ENCODE results near the gene MYO3B.

DNA sequence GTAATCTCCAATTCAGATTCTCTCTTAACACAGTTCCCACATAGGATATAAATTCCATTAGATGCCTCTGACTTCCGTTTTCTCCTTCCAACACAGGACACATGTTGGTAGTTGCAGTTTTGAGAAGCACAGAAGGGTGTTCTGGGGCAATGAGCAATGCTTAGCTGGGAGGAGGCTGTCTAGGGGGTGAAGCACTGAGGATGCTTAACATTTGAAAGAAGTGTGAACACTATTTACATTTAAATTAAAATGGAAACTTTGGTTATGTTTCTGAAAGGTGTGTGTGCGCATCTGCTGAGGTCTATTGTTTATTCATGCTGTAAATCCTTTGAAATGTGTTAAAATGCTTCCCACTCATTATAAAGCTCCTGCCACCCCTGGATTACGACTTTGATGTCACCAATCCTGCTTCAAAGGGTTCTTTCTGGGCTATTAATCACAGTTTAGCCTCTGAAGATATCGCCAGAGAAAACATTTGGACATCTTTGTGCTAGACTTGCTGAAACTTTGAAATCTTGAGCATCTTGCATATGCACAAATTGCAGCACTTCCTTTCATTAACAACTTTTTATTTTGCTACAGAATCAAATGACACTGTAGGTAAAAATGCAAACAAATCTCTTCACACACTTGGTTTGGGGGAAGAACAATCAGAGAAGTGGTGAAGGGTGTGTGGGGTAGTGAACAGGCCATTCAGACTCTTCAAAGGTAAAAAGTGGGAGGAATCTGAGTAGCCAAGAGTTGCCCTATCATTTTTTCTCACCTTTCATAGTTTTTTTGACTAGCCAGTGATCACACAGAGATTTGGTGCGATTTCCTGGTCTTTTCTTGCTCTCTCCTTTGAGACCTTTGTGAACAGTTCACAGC, 258.4 kb downstream of the MYO3B start:
- TF ChIP-seq, protein P1, sequence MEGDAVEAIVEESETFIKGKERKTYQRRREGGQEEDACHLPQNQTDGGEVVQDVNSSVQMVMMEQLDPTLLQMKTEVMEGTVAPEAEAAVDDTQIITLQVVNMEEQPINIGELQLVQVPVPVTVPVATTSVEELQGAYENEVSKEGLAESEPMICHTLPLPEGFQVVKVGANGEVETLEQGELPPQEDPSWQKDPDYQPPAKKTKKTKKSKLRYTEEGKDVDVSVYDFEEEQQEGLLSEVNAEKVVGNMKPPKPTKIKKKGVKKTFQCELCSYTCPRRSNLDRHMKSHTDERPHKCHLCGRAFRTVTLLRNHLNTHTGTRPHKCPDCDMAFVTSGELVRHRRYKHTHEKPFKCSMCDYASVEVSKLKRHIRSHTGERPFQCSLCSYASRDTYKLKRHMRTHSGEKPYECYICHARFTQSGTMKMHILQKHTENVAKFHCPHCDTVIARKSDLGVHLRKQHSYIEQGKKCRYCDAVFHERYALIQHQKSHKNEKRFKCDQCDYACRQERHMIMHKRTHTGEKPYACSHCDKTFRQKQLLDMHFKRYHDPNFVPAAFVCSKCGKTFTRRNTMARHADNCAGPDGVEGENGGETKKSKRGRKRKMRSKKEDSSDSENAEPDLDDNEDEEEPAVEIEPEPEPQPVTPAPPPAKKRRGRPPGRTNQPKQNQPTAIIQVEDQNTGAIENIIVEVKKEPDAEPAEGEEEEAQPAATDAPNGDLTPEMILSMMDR (IDR thresholded peaks at IDR 0.05): no peak
- no peak for TF ChIP-seq POLR2A (IDR thresholded peaks at IDR 0.05)

All from body of pancreas (tissue), 4 donors.